Neuron (in vitro differentiated cells): Measurements from ENCODE around the gene CNIH1.
"Not testable (repeated sequence)": the region's sequence is repeated elsewhere in the genome, so short reads cannot be mapped to it uniquely, and the experiment has no call there.

Experiments
- H2AFZ ChIP-seq: one replicate; pipeline ENCODE4 v1.6.1; 2013; ENCODE audit warnings: low read depth, mild to moderate bottlenecking, inconsistent platforms, low read length, moderate library complexity
- H3K27me3 ChIP-seq: one replicate; pipeline ENCODE4 v1.6.1; 2013; ENCODE audit warnings: low read length; ENCODE audit not compliant: insufficient read depth
- H3K36me3 ChIP-seq: one replicate; pipeline ENCODE4 v1.6.1; 2013; ENCODE audit warnings: low read length; ENCODE audit not compliant: insufficient read depth
- H3K4me1 ChIP-seq: one replicate; pipeline ENCODE4 v1.6.1; 2013; ENCODE audit warnings: low read length; ENCODE audit not compliant: insufficient read depth
- H3K4me3 ChIP-seq: 2 replicates; pipeline ENCODE4 v1.5.1; 2013; ENCODE audit warnings: mild to moderate bottlenecking, low read length, moderate library complexity
- H3K9me3 ChIP-seq: one replicate; pipeline ENCODE4 v1.6.1; 2013; ENCODE audit warnings: low read length

CNIH1 gene

GRCh38 chr14:54457609-54457996, 16.4 kb upstream of the CNIH1 start:
- H3K36me3 ChIP-seq: no peaks in the 10 kb centered on the region
- no peak overlapping the region for H2AFZ ChIP-seq

DNA sequence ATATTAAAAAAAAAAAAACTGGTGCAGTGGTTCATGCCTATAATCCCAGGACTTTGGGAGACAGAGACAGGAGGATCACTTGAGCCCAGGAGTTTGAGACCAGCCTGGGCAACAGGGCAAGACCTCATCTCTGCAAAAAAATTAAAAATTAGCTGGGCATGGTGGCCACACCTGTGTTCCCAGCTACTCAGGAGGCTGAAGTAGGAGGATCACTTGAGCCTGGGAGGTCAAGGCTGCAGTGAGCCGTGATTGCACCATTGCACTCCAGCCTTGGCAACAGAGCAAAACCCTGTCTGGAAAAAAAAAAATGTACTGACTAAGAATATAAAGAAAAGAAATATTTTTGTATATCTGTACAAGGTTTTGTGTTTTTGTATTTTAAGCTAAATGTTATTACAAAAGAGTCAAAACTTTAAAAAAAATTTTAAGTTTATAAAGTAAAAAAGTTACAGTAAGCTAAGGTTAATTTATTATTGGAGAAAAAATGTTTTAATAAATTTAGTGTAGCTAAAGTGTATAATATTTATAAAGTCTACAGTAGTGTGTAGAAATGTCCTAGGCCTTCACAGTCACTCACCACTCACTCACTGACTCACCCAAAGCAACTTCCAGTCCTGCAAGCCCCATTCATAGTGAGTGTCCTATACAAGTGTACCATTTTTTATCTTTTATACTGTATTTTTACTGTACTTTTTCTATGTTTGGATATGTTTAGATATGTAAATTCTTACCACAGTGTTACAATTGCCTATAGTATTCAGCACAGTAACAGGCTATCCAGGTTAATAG, 15.8 kb upstream of the CNIH1 start:
- H3K9me3 ChIP-seq: not testable (repeated sequence)

More at GRCh38 chr14:54457609-54457996, 16.4 kb upstream of the CNIH1 start:
- Histone ChIP-seq H3K9me3 (peaks cover 4% of the 10 kb centered on the region), H3K27me3 (no peaks in the 10 kb centered on the region), H3K4me1 (no peaks in the 10 kb centered on the region), H3K4me3 (no peak overlapping the region)

GRCh38 chr14:54455363-54455762, 14.2 kb upstream of the CNIH1 start:
- Histone ChIP-seq H3K4me1 (no peaks in the 10 kb centered on the region), H2AFZ (no peak overlapping the region), H3K27me3 (no peaks in the 10 kb centered on the region), H3K4me3 (no peak overlapping the region), H3K36me3 (no peaks in the 10 kb centered on the region), H3K9me3 (peaks cover 4% of the 10 kb centered on the region)

More for the DNA sequence above, 15.8 kb upstream of the CNIH1 start:
- H2AFZ ChIP-seq, H3K4me1 ChIP-seq, H3K4me3 ChIP-seq, H3K27me3 ChIP-seq, H3K36me3 ChIP-seq: not testable (repeated sequence)

- H3K9me3 ChIP-seq, H2AFZ ChIP-seq: not testable (repeated sequence)
Measured at GRCh38 chr14:54453990-54454389, 12.8 kb upstream of the CNIH1 start.

GRCh38 chr14:54453252-54453651, 12.1 kb upstream of the CNIH1 start:
- Histone ChIP-seq H3K36me3 (no peaks in the 10 kb centered on the region), H3K4me3 (no peak overlapping the region), H2AFZ (no peak overlapping the region), H3K4me1 (peaks cover 5% of the 10 kb centered on the region), H3K27me3 (no peaks in the 10 kb centered on the region), H3K9me3 (no peaks in the 10 kb centered on the region)

More at GRCh38 chr14:54453990-54454389, 12.8 kb upstream of the CNIH1 start:
- H3K4me1 ChIP-seq, H3K4me3 ChIP-seq, H3K27me3 ChIP-seq, H3K36me3 ChIP-seq: not testable (repeated sequence)

DNA sequence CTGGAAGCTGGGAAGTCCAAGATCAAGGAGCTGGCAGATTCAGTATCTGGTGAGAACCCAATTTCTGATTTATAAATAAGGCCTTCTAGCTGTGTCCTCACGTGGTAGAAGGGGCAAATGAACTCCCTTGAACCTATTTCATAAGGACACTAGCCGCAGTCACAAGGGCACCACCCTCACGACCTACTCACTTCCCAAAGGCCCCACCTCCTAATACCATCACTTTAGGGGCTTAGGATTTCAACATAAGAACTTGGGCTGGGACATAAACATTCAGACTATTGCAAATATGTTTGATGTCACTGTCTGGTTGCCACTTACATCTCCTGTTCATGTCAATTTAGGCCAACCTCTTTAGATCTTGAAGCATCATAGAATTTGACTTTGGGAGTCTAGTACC, 10.8 kb upstream of the CNIH1 start:
- H3K27me3 ChIP-seq: no peaks in the 10 kb centered on the region
- peaks cover 5% of the 10 kb centered on the region for H3K4me1 ChIP-seq
- H2AFZ ChIP-seq: no peak overlapping the region

DNA sequence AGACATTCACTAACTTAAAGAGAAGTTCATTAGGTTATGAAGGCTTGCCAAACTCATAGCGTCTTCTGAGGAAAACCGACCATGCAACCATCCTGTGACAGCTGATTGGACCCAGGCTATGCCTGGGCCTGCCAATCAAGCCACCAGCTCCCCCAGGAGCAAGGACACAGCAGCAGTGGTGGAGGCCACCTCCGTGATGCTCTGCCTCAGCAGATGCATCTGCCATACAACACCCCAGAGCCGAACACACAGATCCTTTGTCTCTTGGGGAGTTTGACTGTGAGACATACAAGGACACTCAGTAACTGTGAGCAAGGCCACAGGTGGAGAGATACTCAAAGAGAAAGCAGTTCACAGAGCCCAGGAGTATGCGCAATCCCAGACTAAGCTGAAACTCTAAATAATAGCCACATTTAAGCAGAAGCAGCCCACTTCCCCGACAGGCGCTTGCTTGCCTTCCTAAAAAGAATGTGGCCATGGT, 10.0 kb upstream of the CNIH1 start:
- Histone ChIP-seq H3K9me3 (no peaks in the 10 kb centered on the region), H3K4me3 (no peak overlapping the region), H3K4me1 (peaks cover 8% of the 10 kb centered on the region), H2AFZ (no peak overlapping the region), H3K27me3 (no peaks in the 10 kb centered on the region), H3K36me3 (no peaks in the 10 kb centered on the region)

More for the DNA sequence above, 10.8 kb upstream of the CNIH1 start:
- H3K4me3 ChIP-seq: no peak overlapping the region
- no peaks in the 10 kb centered on the region for H3K9me3 ChIP-seq
- no peaks in the 10 kb centered on the region for H3K36me3 ChIP-seq

- no peaks in the 10 kb centered on the region for H3K27me3 ChIP-seq
- no peak overlapping the region for H3K4me3 ChIP-seq
- peaks cover 13% of the 10 kb centered on the region for H3K4me1 ChIP-seq
- H3K36me3 ChIP-seq: no peaks in the 10 kb centered on the region
- no peaks in the 10 kb centered on the region for H3K9me3 ChIP-seq
- H2AFZ ChIP-seq: no peak overlapping the region
Measured at GRCh38 chr14:54450535-54450934, 9.4 kb upstream of the CNIH1 start.

DNA sequence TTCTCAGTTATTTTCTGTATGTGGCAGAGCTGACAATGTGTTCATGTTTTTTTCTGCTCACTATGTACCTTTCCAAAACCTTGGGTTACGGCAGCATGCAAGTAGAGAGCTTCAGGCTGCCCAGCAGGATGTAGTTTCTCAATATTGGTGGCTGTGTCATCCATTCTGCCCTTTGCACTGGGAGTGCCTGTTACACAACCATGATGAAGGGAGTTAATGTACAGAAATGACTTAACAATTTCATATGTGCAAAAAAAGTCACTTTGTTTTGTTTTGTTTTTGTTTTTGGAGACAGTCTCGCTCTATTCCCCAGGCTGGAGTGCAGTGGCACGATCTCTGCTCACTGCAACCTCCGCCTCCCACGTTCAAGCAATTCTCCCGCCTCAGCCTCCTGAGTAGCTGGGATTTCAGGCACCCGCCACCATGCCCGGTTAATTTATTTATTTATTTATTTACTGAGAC, 6.1 kb upstream of the CNIH1 start:
- no peaks in the 10 kb centered on the region for H3K9me3 ChIP-seq
- no peaks in the 10 kb centered on the region for H3K36me3 ChIP-seq

GRCh38 chr14:54446161-54446693, 5.1 kb upstream of the CNIH1 start:
- no peaks in the 10 kb centered on the region for H3K9me3 ChIP-seq
- peaks cover 13% of the 10 kb centered on the region for H3K4me1 ChIP-seq
- peak overlapping the region; percentile 41 for H2AFZ ChIP-seq
- H3K27me3 ChIP-seq: no peaks in the 10 kb centered on the region
- H3K36me3 ChIP-seq: no peaks in the 10 kb centered on the region
- H3K4me3 ChIP-seq: no peak overlapping the region

More for the DNA sequence above, 6.1 kb upstream of the CNIH1 start:
- Histone ChIP-seq H3K4me1 (peaks cover 13% of the 10 kb centered on the region), H3K27me3 (no peaks in the 10 kb centered on the region), H3K4me3 (no peak overlapping the region), H2AFZ (no peak overlapping the region)

DNA sequence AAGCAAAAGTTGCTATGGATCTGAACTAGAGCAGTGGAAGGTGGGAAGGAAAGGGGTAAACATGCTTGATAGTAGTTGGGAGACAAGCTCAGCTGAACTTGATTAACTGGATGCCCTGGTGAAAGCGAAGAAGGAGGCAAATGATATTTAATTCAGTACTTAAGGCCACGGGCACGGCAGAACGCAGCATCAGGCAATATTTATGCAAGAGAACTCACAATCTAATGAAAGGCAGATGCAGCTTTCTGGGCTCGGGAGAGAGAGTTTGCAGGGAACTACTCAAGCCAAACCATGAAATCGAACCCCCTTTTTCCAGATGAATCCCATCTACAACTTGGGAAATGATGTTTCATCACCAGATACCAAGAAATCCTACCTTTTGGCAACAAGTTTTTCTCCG, 3.5 kb upstream of the CNIH1 start:
- Histone ChIP-seq H3K4me1 (peaks cover 16% of the 10 kb centered on the region), H3K27me3 (no peaks in the 10 kb centered on the region), H3K9me3 (no peaks in the 10 kb centered on the region), H3K4me3 (no peak overlapping the region), H2AFZ (no peak overlapping the region), H3K36me3 (no peaks in the 10 kb centered on the region)

GRCh38 chr14:54443981-54444380, 2.8 kb upstream of the CNIH1 start:
- Histone ChIP-seq H3K4me1 (peaks cover 14% of the 10 kb centered on the region), H3K4me3 (no peak overlapping the region), H2AFZ (no peak overlapping the region), H3K27me3 (no peaks in the 10 kb centered on the region), H3K9me3 (no peaks in the 10 kb centered on the region), H3K36me3 (no peaks in the 10 kb centered on the region)

DNA sequence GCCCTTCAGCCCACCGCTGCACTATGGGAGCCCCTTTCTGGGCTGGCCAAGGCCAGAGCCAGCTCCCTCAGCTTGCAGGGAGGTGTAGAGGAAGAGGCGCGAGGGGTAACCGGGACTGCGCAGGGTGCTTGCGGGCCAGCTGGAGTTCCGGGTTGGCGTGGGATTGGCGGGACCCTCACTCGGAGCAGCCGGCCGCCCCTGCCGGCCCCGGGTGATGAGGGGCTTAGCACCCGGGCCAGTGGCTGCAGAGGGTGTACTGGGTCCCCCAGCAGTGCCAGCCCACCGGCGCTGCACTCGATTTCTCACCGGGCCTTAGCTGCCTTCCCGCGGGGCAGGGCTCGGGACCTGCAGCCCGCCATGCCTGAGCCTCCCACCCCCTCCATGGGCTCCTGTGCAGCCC, 1.8 kb upstream of the CNIH1 start:
- peaks cover 14% of the 10 kb centered on the region for H3K4me1 ChIP-seq
- not testable (repeated sequence) for H3K9me3 ChIP-seq, H3K27me3 ChIP-seq, H3K4me3 ChIP-seq, H3K36me3 ChIP-seq, H2AFZ ChIP-seq
